GM19043 (cell line): Measurements from ENCODE around the gene PIGW.

Experiments used
- ATAC-seq: cut with Tn5 transposase; IDR thresholded peaks from one replicate; pipeline ENCODE4 v1.9.1; 2021; ENCODE audit warnings: low read depth; ENCODE audit not compliant: unreplicated experiment

The PIGW gene

GRCh38 chr17:36544307-36545076, 9.7 kb downstream of the PIGW start, which contains the start of gene GGNBP2:
TSS of gene GGNBP2 (plus strand) at chr17:36544919. CDS start at chr17:36545725, 806 bp downstream.
- ATAC-seq: peak; percentile 38

DNA sequence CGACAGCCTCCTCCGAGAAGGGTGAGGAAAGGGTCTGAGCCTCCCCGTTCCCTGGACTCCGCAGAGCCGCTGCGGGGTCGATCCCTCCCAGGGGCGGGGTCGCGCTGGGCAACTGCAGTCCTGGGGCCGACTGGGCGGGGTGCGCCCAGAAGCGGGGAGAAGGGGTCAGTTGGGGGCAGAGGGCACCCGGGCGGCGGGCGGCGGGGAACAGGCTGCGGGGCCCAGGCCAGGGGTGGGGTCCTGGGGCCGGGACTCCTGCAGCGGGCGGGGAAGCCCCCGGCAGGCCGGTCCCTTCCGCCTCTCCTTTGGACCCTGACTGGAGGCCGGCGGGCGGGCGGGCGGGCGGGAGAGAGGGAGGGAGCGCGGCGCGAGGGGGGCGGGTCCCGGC, 10.3 kb downstream of the PIGW start:
- ATAC-seq: peak; percentile 11

DNA sequence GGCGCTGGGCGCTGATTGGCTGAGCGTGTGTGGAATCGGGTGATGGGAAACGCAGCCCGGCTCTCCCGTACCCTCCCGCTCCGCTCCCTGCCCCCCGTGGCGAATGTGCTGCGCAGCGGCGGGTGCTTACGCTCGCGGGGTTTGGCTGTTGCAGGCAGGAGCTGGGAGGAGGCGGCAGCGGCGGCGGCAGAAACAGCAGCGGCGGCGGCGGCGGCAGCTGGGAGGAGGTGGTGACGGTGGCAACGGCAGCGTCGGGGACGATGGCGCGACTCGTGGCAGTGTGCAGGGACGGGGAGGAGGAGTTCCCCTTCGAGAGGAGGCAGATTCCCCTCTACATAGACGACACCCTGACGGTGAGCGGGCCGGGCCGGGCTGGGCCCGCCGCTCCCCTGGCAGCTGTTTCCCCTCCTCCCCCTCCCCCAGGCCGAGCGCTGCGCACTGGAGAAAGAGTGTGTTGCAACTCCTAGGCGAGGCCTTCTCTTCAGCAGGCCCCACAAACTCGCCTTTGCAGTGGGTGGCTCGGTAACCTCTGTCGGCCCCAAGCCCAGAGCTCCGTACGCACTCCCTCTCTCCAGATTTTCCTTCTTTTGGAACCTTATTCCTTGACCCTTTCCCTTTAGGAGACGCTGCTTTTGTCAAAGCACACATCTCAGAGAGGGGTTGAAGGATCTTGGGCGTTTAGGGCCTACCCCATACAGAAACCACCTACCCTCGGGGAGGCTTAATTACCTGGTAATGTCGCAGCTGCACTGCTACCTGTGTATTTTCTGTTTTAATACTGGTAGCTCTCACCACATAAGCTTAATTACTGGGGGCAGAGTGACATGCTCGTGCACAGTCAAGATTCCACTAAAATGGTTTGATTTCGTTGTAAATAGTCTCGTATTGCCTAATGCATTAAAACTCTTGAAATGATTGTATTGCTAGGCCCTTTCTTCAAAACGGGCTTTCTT, 11.0 kb downstream of the PIGW start:
- ATAC-seq: peak; percentile 56

- ATAC-seq: no peak
Measured at GRCh38 chr17:36546418-36547093, 11.8 kb downstream of the PIGW start.

- ATAC-seq: no peak
Measured at GRCh38 chr17:36547776-36548175, 13.0 kb downstream of the PIGW start.

GRCh38 chr17:36550491-36551417, 16.0 kb downstream of the PIGW start:
- no peak for ATAC-seq

GRCh38 chr17:36553459-36553858, 18.7 kb downstream of the PIGW start:
- ATAC-seq: no peak

- ATAC-seq: no peak
Measured at GRCh38 chr17:36566081-36566480, 31.3 kb downstream of the PIGW start.

DNA sequence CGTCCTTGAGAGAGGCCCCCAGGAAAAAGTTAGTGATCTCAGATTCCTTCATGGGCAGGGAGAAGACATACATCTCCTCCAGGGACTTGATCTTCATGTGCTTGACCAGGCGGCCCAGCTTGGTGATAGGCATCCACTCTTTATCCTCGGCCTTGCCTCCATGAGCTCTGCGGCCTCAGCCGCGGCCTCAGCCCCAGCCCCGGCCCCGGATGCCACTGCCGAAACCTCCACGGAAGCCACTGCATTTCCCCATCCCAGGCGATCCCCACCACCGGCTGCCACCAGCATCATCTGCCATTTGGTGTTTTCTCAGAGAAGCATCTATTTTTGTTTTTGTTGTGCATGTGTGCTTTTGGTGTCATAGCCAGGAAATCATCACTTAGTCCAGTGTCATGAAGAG, 40.2 kb downstream of the PIGW start:
- ATAC-seq: no peak

DNA sequence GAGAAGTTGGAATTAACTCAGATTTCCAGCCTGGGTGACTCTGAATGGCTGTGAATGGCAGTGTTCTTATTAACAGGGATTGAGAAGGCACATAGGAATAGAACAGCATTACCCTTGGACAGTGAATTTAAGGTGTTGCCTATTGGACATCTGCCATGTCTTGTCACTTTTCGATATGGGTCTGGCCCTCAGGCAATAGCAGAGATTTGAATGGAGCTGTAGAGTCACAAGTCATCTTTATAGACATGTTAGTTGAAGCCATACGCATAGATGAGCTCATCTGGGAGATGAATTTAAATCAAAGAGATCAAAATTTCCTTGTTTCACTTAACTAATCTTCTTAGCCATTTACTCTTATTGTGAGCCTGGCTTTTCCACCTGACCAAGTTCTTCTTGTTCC, 42.0 kb downstream of the PIGW start:
- ATAC-seq: no peak

DNA sequence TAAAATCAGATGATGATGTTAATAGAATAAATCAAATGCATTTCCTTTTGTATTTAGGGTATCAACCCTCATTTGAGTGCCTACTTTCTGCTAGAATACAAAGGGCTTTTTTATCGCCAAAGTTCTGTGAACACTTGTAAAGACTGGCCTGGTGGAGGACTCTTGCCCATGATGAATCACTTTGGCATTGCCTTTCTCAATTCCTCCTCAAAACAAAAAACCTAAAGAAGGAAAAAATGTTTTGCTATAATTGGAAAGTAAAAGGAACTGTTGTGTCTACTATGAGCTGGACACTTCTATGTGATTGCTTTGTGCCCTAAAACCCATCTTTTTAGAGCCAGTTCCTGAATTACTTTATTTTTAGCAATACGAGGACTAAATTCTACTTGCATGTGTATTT, 43.9 kb downstream of the PIGW start:
- no peak for ATAC-seq

DNA sequence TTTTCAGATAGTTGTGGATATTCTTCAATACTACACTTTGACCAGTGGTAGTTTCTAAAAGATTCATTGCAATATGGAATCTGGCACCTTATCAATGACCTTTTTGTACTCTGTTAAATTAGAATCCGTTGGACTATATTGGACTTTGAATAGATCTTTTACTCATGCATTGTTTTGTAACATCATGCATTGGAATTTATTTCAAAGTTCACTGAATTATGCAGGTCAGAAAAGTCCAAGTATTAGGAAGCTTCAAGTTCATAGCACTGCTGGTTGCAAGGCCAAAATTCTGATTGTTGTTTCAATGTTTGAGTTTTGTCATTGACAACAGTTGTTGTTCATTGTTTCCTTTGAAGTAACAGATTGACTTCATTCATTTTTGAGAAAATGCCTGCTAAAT, 49.0 kb downstream of the PIGW start:
- no peak for ATAC-seq

DNA sequence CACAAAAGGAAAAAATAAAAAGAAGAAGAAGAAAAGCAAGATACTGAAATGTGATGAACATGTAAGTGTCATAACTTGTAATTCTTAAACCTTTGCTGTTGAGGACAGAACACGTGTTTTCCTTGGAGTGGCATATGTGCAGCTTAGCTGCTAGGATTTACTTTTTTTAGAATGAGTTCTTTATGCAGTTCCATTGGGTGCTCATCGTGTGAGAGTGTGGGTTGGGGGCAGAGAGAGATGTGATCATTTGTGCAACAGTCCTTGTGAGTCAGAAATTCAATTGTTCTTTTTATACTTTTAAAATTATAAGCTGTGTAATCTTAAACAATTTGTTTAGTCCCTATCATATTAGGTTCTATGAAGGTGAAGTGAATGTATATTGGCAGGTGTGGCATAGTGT, 51.4 kb downstream of the PIGW start:
- ATAC-seq: no peak
